Urinary bladder (tissue), 4 donors: Measurements from ENCODE around the gene NKD2. TPM values are rescaled to one million over a fixed set of nuclear protein-coding genes. Genes with fewer than 3 reads are reported as not detected.
"Not testable (repeated sequence)": the region's sequence is repeated elsewhere in the genome, so short reads cannot be mapped to it uniquely, and the experiment has no call there.

Source experiments
- DNase-seq: peaks from one replicate; pipeline ENCODE4 v3.0.0-alpha.2; 2015; ENCODE audit errors: extremely low spot score
- H3K27ac ChIP-seq: one replicate; pipeline ENCODE4 v1.5.1; 2013; ENCODE audit warnings: low read depth, mild to moderate bottlenecking, moderate library complexity
- H3K36me3 ChIP-seq: one replicate; pipeline ENCODE4 v1.6.1; 2013; ENCODE audit warnings: mild to moderate bottlenecking, moderate library complexity; ENCODE audit not compliant: insufficient read depth
- H3K4me1 ChIP-seq: one replicate; pipeline ENCODE4 v1.6.1; 2013; ENCODE audit warnings: mild to moderate bottlenecking, moderate library complexity; ENCODE audit not compliant: insufficient read depth
- H3K4me3 ChIP-seq: one replicate; pipeline ENCODE4 v1.5.1; 2013; ENCODE audit warnings: low read depth, low read length
- WGBS: extraction: QIAGEN DNeasy Blood & Tissue Kit; methylation state at CpG from one replicate; pipeline ENCODE4 v1.1.7; 2013; 5-methylcytosine and 5-hydroxymethylcytosine counted together
- polyA plus RNA-seq: library from polyadenylated mRNA; stranded (reverse); fragments of 200-250 nt; gene quantifications from one replicate; pipeline ENCODE4 v1.2.3, GENCODE V29; 2013
- total RNA-seq: library from RNA; depleted of rRNA; stranded (reverse); fragments of >200 nt; gene quantifications from one replicate; pipeline ENCODE4 v1.2.3, GENCODE V29; 2014
- donor health status: healthy with polysubstance abuse.
- donor health status: healthy.

NKD2 gene
- total and polyA plus RNA-seq, 2 donors: 1.3 to 7.5 TPM

- 95% methylated on average over 19 of the region's 19 CpGs for WGBS
- H3K36me3 ChIP-seq: no peaks in the 10 kb centered on the region
- no peak overlapping the region for H3K27ac ChIP-seq
- no peak for DNase-seq
- no peak overlapping the region for H3K4me3 ChIP-seq
- H3K4me1 ChIP-seq: no peaks in the 10 kb centered on the region
Observed at GRCh38 chr5:1077026-1077425, 68.4 kb downstream of the NKD2 start.

- no peaks in the 10 kb centered on the region for H3K36me3 ChIP-seq
- WGBS: 96% methylated on average over 27 of the region's 27 CpGs
Observed at GRCh38 chr5:1077491-1078020, 69.0 kb downstream of the NKD2 start.

GRCh38 chr5:1078206-1078605 lies 69.6 kb downstream of the NKD2 start:
- Histone ChIP-seq H3K4me1 (no peaks in the 10 kb centered on the region), H3K27ac (no peak overlapping the region), H3K36me3 (no peaks in the 10 kb centered on the region), H3K4me3 (no peak overlapping the region)
- no peak for DNase-seq
- WGBS: 95% methylated on average over 13 of the region's 13 CpGs

More at GRCh38 chr5:1077491-1078020, 69.0 kb downstream of the NKD2 start:
- no peak overlapping the region for H3K27ac ChIP-seq
- H3K4me3 ChIP-seq: no peak overlapping the region
- DNase-seq: no peak
- H3K4me1 ChIP-seq: no peaks in the 10 kb centered on the region

DNA sequence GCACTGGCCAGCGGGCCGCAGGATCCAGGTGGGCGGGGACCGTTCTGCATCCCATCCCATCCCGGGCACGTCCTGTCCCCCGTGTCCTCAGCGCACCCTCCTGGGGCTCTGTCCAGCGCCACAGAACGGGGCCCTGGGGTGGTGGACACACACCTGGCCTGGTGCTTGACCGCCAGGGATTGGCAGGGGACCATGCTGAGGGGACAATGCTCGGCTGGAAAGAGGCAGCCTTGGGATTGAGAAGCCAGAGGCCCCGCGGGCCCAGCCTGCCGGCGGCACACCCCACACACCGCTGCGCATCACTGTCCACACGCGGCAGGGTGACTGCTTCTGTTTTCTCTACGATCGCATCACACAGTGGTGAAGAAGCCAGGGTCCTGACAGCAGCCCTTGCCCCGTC lies 70.2 kb downstream of the NKD2 start:
- no peak for DNase-seq
- H3K27ac ChIP-seq: no peak overlapping the region
- WGBS: 97% methylated on average over 23 of the region's 23 CpGs
- H3K4me3 ChIP-seq: no peak overlapping the region
- H3K36me3 ChIP-seq: no peaks in the 10 kb centered on the region
- H3K4me1 ChIP-seq: no peaks in the 10 kb centered on the region

DNA sequence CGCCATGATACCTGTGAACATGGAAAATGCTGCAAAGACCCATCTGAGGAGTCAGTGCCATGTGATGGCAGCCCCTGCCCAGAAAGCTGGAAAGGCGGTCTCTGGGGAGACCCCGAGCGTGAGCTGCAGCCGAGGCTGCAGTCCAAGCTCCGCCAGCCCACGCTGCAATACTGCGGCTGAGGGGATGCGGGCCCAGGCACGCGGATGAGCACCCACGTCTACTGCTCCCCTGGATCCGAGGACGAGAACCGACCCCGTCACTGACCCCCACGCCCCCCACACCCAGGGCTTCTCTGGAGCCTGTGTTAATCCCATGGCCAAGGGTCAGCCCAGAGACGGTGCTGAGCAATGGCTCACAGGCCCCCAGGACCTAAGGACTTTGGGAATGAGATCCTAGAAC lies 70.9 kb downstream of the NKD2 start:
- 97% methylated on average over 18 of the region's 18 CpGs for WGBS
- no peak overlapping the region for H3K27ac ChIP-seq
- no peaks in the 10 kb centered on the region for H3K4me1 ChIP-seq
- DNase-seq: no peak
- no peaks in the 10 kb centered on the region for H3K36me3 ChIP-seq
- H3K4me3 ChIP-seq: no peak overlapping the region

DNA sequence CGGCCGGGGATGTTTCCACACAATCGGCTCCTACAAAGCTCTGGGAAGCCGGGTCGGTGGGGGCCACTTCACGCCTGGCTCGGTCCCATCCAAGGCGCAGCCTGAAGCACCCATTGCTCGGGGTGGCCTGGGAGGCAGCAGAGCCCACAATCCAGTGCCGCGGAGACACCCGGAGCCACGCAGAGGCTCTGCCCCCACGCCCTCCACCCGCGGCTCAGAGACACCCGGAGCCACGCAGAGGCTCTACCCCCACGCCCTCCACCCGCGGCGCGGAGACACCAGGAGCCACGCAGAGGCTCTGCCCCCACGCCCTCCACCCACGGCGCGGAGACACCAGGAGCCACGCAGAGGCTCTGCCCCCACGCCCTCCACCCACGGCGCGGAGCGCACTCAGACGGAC lies 71.4 kb downstream of the NKD2 start:
- H3K4me1 ChIP-seq: no peaks in the 10 kb centered on the region
- no peak for DNase-seq
- H3K27ac ChIP-seq: no peak overlapping the region
- no peaks in the 10 kb centered on the region for H3K36me3 ChIP-seq
- 94% methylated on average over 28 of the region's 35 CpGs for WGBS
- no peak overlapping the region for H3K4me3 ChIP-seq

- WGBS: 69% methylated on average over 18 of the region's 18 CpGs
- Histone ChIP-seq H3K4me3 (no peak overlapping the region), H3K4me1 (no peaks in the 10 kb centered on the region), H3K27ac (no peak overlapping the region), H3K36me3 (peaks cover 2% of the 10 kb centered on the region)
- DNase-seq: no peak
Observed at GRCh38 chr5:1080432-1080831, 71.8 kb downstream of the NKD2 start.

- Histone ChIP-seq H3K4me3 (no peak overlapping the region), H3K4me1 (no peaks in the 10 kb centered on the region), H3K27ac (no peak overlapping the region), H3K36me3 (peaks cover 2% of the 10 kb centered on the region)
- DNase-seq: no peak
- 96% methylated on average over 26 of the region's 26 CpGs for WGBS
Observed at GRCh38 chr5:1081519-1081918, 72.9 kb downstream of the NKD2 start.

GRCh38 chr5:1083026-1083425 lies 74.4 kb downstream of the NKD2 start:
- H3K36me3 ChIP-seq, H3K4me3 ChIP-seq: not testable (repeated sequence)

GRCh38 chr5:1083823-1084605 lies 75.4 kb downstream of the NKD2 start:
- no peak overlapping the region for H3K27ac ChIP-seq
- peaks cover 2% of the 10 kb centered on the region for H3K36me3 ChIP-seq
- 93% methylated on average over 57 of the region's 57 CpGs for WGBS
- H3K4me3 ChIP-seq: no peak overlapping the region
- H3K4me1 ChIP-seq: no peaks in the 10 kb centered on the region
- no peak for DNase-seq

More at GRCh38 chr5:1083026-1083425, 74.4 kb downstream of the NKD2 start:
- not testable (repeated sequence) for H3K4me1 ChIP-seq, DNase-seq, H3K27ac ChIP-seq
- 84% methylated on average over 15 of the region's 15 CpGs for WGBS

- no peaks in the 10 kb centered on the region for H3K4me1 ChIP-seq
- DNase-seq: no peak
- WGBS: 98% methylated on average over 39 of the region's 39 CpGs
- H3K27ac ChIP-seq: no peak overlapping the region
- no peak overlapping the region for H3K4me3 ChIP-seq
- peaks cover 2% of the 10 kb centered on the region for H3K36me3 ChIP-seq
Observed at GRCh38 chr5:1085391-1085790, 76.8 kb downstream of the NKD2 start.

DNA sequence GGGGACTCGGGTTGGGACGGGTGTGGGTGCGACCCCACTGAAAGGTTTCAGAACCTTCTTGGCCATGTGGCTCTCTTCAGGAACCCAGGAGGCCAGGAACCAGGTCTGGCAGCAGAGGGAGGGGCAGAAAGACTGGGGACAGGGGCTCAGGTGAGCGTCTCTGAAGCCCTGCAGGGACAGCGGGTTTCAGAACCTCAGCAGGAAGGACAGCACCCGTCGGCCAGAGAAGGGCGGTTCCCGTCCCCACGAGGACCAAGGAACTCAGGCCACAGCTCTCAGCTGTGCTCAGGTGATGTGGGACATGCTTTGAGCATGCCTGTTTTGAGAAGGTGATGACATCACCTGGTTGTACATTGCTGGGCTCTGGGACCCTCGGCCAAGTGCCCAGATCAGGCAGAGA lies 77.5 kb downstream of the NKD2 start:
- 87% methylated on average over 11 of the region's 11 CpGs for whole genome bisulfite sequencing
- H3K27ac ChIP-seq: no peak overlapping the region
- H3K36me3 ChIP-seq: peaks cover 2% of the 10 kb centered on the region
- H3K4me1 ChIP-seq: no peaks in the 10 kb centered on the region
- no peak for DNase-seq
- H3K4me3 ChIP-seq: no peak overlapping the region

DNA sequence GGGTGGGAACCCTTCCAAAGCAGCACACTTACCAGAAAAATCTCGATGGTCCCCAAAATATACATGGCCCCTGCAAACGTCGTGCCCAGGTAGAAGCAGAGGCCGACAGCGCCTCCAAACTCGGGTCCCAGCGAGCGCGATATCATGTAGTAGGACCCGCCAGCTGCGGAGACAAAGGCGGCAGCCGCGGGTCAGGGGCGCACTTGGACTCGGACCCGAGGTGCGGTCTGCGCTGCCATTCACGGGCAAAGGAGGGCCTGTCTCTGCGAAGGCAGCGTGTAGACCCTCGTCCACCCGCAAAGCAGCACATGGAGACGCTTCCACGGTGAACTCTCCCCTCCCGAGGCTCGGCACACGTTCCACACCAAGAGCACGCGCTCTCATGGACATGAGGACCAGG lies 78.3 kb downstream of the NKD2 start:
- H3K4me3 ChIP-seq: no peak overlapping the region
- H3K36me3 ChIP-seq: peaks cover 2% of the 10 kb centered on the region
- DNase-seq: no peak
- H3K4me1 ChIP-seq: no peaks in the 10 kb centered on the region
- H3K27ac ChIP-seq: no peak overlapping the region
- WGBS: 95% methylated on average over 31 of the region's 31 CpGs

DNA sequence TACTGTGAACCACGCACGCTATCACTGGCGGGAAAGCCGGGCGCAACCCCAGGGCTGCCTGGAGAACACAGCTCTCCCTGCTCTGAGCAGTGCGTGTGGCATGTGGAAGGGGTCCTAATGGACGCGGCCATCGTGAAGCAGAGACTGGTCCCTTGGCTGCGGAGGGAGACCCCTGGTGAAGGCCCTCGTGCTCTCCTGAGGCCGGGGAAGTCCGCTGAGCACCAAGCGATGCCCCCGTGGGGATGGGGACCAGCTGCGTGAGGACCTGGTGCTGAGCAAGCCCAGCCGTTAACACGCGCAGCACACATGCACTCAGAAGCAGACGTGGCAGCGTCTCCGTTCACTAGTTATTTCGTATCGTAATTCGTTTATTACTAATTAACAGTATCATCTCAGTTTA lies 78.8 kb downstream of the NKD2 start:
- Histone ChIP-seq H3K4me3 (no peak overlapping the region), H3K36me3 (peaks cover 2% of the 10 kb centered on the region), H3K27ac (no peak overlapping the region), H3K4me1 (no peaks in the 10 kb centered on the region)
- DNase-seq: no peak
- 96% methylated on average over 25 of the region's 25 CpGs for WGBS
